Measurements from ENCODE around the gene HSPA4L.

DNA sequence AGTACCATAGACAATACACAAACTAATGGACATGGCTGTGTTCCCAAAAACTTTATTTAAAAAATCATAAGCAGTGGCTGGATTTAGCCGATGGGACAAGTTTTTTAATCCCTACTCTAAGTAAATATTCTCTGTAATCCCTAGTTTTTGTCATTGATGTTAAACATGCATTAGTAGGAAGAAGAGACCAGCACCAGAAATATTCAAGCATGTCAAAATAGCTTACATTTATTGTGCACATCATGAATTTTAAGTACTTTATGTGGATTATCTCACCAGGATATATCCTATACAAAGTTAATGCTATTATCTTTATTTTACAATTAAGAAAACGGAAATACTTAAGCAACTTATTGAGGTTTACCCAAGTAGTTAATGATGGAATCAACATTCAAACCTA is 46.0 kb downstream of the HSPA4L start:
- TF ChIP-seq POLR2AphosphoS5 (IDR thresholded peaks at IDR 0.05; ENCODE audit: low read depth, low read length) (no peak), SIN3A (IDR thresholded peaks at IDR 0.05; ENCODE audit: borderline replicate concordance, insufficient read depth, low read length) (no peak)
- TF ChIP-seq, protein P1, sequence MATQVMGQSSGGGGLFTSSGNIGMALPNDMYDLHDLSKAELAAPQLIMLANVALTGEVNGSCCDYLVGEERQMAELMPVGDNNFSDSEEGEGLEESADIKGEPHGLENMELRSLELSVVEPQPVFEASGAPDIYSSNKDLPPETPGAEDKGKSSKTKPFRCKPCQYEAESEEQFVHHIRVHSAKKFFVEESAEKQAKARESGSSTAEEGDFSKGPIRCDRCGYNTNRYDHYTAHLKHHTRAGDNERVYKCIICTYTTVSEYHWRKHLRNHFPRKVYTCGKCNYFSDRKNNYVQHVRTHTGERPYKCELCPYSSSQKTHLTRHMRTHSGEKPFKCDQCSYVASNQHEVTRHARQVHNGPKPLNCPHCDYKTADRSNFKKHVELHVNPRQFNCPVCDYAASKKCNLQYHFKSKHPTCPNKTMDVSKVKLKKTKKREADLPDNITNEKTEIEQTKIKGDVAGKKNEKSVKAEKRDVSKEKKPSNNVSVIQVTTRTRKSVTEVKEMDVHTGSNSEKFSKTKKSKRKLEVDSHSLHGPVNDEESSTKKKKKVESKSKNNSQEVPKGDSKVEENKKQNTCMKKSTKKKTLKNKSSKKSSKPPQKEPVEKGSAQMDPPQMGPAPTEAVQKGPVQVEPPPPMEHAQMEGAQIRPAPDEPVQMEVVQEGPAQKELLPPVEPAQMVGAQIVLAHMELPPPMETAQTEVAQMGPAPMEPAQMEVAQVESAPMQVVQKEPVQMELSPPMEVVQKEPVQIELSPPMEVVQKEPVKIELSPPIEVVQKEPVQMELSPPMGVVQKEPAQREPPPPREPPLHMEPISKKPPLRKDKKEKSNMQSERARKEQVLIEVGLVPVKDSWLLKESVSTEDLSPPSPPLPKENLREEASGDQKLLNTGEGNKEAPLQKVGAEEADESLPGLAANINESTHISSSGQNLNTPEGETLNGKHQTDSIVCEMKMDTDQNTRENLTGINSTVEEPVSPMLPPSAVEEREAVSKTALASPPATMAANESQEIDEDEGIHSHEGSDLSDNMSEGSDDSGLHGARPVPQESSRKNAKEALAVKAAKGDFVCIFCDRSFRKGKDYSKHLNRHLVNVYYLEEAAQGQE (IDR thresholded peaks at IDR 0.05; ENCODE audit: insufficient read depth in 1 of 2, low read depth in 2 of 2, low read length in 2 of 2), result no peak
